Urinary bladder (tissue), 4 donors: ENCODE data around the gene CD200R1. TPM values are rescaled to one million over a fixed set of nuclear protein-coding genes. Genes with fewer than 3 reads are reported as not detected.

Experiments used
- DNase-seq: peaks from one replicate; pipeline ENCODE4 v3.0.0-alpha.2; 2015; ENCODE audit errors: extremely low spot score
- H3K27ac ChIP-seq: one replicate; pipeline ENCODE4 v1.5.1; 2013; ENCODE audit warnings: low read depth, mild to moderate bottlenecking, moderate library complexity
- H3K36me3 ChIP-seq: one replicate; pipeline ENCODE4 v1.6.1; 2013; ENCODE audit warnings: mild to moderate bottlenecking, moderate library complexity; ENCODE audit not compliant: insufficient read depth
- H3K4me1 ChIP-seq: one replicate; pipeline ENCODE4 v1.6.1; 2013; ENCODE audit warnings: mild to moderate bottlenecking, moderate library complexity; ENCODE audit not compliant: insufficient read depth
- H3K4me3 ChIP-seq: one replicate; pipeline ENCODE4 v1.5.1; 2013; ENCODE audit warnings: low read depth, low read length
- WGBS: extraction: QIAGEN DNeasy Blood & Tissue Kit; methylation state at CpG from one replicate; pipeline ENCODE4 v1.1.7; 2013; 5-methylcytosine and 5-hydroxymethylcytosine counted together
- polyA plus RNA-seq: library from polyadenylated mRNA; stranded (reverse); fragments of 200-250 nt; gene quantifications from one replicate; pipeline ENCODE4 v1.2.3, GENCODE V29; 2013
- total RNA-seq: library from RNA; depleted of rRNA; stranded (reverse); fragments of >200 nt; gene quantifications from one replicate; pipeline ENCODE4 v1.2.3, GENCODE V29; 2014
- donor health status: healthy with polysubstance abuse.
- donor health status: healthy.

The CD200R1 gene
- total and polyA plus RNA-seq, 2 donors: 1.1 to 7.5 TPM

- WGBS: 90% methylated on average over 1 of the region's 1 CpG
- no peak for DNase-seq
- no peak overlapping the region for H3K4me3 ChIP-seq
- H3K36me3 ChIP-seq: no peaks in the 10 kb centered on the region
- no peak overlapping the region for H3K27ac ChIP-seq
- H3K4me1 ChIP-seq: no peaks in the 10 kb centered on the region
Observed at GRCh38 chr3:112897791-112898190, 77.1 kb downstream of the CD200R1 start.

GRCh38 chr3:112894258-112894657 lies 80.6 kb downstream of the CD200R1 start:
- 81% methylated on average over 5 of the region's 5 CpGs for WGBS
- Histone ChIP-seq H3K4me3 (no peak overlapping the region), H3K4me1 (no peaks in the 10 kb centered on the region)

GRCh38 chr3:112889357-112889756 lies 85.5 kb downstream of the CD200R1 start:
- no peak overlapping the region for H3K4me3 ChIP-seq
- no peak overlapping the region for H3K27ac ChIP-seq
- H3K36me3 ChIP-seq: no peaks in the 10 kb centered on the region
- 60% methylated on average over 3 of the region's 3 CpGs for WGBS
- no peaks in the 10 kb centered on the region for H3K4me1 ChIP-seq
- DNase-seq: no peak

More at GRCh38 chr3:112894258-112894657, 80.6 kb downstream of the CD200R1 start:
- H3K36me3 ChIP-seq: no peaks in the 10 kb centered on the region
- no peak overlapping the region for H3K27ac ChIP-seq
- DNase-seq: no peak

GRCh38 chr3:112888381-112889085 lies 86.4 kb downstream of the CD200R1 start:
- WGBS: 49% methylated on average over 2 of the region's 2 CpGs
- DNase-seq: no peak
- Histone ChIP-seq H3K4me1 (no peaks in the 10 kb centered on the region), H3K36me3 (no peaks in the 10 kb centered on the region), H3K4me3 (no peak overlapping the region), H3K27ac (no peak overlapping the region)

GRCh38 chr3:112884678-112885290 lies 90.1 kb downstream of the CD200R1 start:
- no peaks in the 10 kb centered on the region for H3K4me1 ChIP-seq
- H3K4me3 ChIP-seq: no peak overlapping the region
- 80% methylated on average over 4 of the region's 4 CpGs for WGBS
- H3K27ac ChIP-seq: no peak overlapping the region
- H3K36me3 ChIP-seq: no peaks in the 10 kb centered on the region
- no peak for DNase-seq

GRCh38 chr3:112881891-112882290 lies 93.0 kb downstream of the CD200R1 start:
- 84% methylated on average over 4 of the region's 4 CpGs for WGBS
- H3K27ac ChIP-seq: no peak overlapping the region
- no peak for DNase-seq

GRCh38 chr3:112875561-112875960 lies 99.3 kb downstream of the CD200R1 start:
- Histone ChIP-seq H3K27ac (no peak overlapping the region), H3K36me3 (no peaks in the 10 kb centered on the region), H3K4me3 (no peak overlapping the region), H3K4me1 (no peaks in the 10 kb centered on the region)
- no peak for DNase-seq
- WGBS: 85% methylated on average over 2 of the region's 2 CpGs

More at GRCh38 chr3:112881891-112882290, 93.0 kb downstream of the CD200R1 start:
- no peak overlapping the region for H3K4me3 ChIP-seq
- no peaks in the 10 kb centered on the region for H3K36me3 ChIP-seq
- H3K4me1 ChIP-seq: no peaks in the 10 kb centered on the region

GRCh38 chr3:112874725-112875124 lies 100.2 kb downstream of the CD200R1 start:
- Histone ChIP-seq H3K36me3 (no peaks in the 10 kb centered on the region), H3K27ac (no peak overlapping the region), H3K4me3 (no peak overlapping the region), H3K4me1 (no peaks in the 10 kb centered on the region)
- no peak for DNase-seq

GRCh38 chr3:112873632-112874031 lies 101.3 kb downstream of the CD200R1 start:
- no peak for DNase-seq
- no peak overlapping the region for H3K27ac ChIP-seq
- WGBS: 75% methylated on average over 2 of the region's 2 CpGs
- H3K4me1 ChIP-seq: no peaks in the 10 kb centered on the region
- H3K36me3 ChIP-seq: no peaks in the 10 kb centered on the region
- no peak overlapping the region for H3K4me3 ChIP-seq

- WGBS: 84% methylated on average over 3 of the region's 3 CpGs
- no peaks in the 10 kb centered on the region for H3K4me1 ChIP-seq
- no peak overlapping the region for H3K27ac ChIP-seq
- no peaks in the 10 kb centered on the region for H3K36me3 ChIP-seq
- DNase-seq: no peak
- no peak overlapping the region for H3K4me3 ChIP-seq
Observed at GRCh38 chr3:112871735-112872134, 103.2 kb downstream of the CD200R1 start.

Other genes starting within 250 kb of the CD200R1 start
- not detected for gene CD200R1L, start 128.2 kb downstream of the CD200R1 start, total RNA-seq
- gene CD200R1L, start 128.2 kb downstream of the CD200R1 start, polyA plus RNA-seq: not detected
- 25.3 TPM for gene GTPBP8, start 15.9 kb upstream of the CD200R1 start, total RNA-seq
- gene GTPBP8, start 15.9 kb upstream of the CD200R1 start, polyA plus RNA-seq: 15.4 TPM
- 53.0 TPM for gene BOC, start 236.5 kb upstream of the CD200R1 start, total RNA-seq
- gene BOC, start 236.5 kb upstream of the CD200R1 start, polyA plus RNA-seq: 73.3 TPM